22Rv1 (cell line): Measurements from ENCODE around the gene SYNPR.

ENCODE experiments used
- H3K27ac ChIP-seq: fragments of 450-650 bp; 2 replicates; pipeline ENCODE4 v1.5.1; 2017
- ZFX ChIP-seq: fragments of 450-650 bp; IDR thresholded peaks from 2 replicates; pipeline ENCODE4 v1.6.1; 2017; ENCODE audit warnings: antibody characterized with exemption, borderline replicate concordance
- TF ChIP-seq, protein P1 (sequence below): fragments of 450-650 bp; IDR thresholded peaks from 2 replicates; pipeline ENCODE4 v1.5.1; 2017; ENCODE audit warnings: mild to moderate bottlenecking

The SYNPR gene

DNA sequence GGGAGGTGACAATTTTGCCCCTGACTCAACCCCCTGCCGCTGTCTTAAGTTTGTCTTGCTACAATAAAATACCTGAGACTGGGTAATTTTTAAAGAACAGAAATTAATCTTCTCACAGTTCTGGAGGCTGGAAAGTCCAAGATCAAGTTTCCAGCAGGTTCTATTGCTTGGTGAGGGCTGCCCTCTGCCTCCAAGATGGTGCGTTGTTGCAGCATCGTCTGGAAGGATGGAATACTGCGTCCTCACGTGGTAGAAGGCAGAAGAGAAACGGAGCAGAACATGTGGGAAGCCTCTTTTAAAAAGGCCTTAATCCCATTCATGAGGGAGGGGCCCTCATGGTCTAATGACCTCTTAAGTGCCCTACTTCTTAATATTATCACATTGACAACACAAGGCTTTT, 287.1 kb downstream of the SYNPR start:
- no peak for TF ChIP-seq ZFX
- TF ChIP-seq, protein P1, sequence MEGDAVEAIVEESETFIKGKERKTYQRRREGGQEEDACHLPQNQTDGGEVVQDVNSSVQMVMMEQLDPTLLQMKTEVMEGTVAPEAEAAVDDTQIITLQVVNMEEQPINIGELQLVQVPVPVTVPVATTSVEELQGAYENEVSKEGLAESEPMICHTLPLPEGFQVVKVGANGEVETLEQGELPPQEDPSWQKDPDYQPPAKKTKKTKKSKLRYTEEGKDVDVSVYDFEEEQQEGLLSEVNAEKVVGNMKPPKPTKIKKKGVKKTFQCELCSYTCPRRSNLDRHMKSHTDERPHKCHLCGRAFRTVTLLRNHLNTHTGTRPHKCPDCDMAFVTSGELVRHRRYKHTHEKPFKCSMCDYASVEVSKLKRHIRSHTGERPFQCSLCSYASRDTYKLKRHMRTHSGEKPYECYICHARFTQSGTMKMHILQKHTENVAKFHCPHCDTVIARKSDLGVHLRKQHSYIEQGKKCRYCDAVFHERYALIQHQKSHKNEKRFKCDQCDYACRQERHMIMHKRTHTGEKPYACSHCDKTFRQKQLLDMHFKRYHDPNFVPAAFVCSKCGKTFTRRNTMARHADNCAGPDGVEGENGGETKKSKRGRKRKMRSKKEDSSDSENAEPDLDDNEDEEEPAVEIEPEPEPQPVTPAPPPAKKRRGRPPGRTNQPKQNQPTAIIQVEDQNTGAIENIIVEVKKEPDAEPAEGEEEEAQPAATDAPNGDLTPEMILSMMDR = no peak
- no peak overlapping the region for H3K27ac ChIP-seq

DNA sequence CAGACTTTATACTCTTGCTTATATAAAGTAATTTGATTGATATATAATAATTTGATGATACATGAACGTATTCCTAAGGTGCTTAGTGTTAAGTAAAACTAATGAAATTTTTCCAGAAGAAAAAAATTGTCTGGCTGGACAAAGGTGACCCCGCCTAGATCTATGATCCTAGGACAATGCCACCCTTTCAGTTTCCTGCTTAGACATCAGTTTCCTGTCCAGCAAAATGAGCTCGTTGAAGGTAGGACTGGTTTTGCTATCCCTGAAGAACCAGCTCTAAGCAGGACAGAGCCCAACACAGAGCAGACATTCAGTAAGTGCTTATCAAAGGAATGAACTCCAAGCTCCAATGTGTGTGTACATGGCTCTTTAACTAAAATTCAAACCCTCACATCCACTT, 293.6 kb downstream of the SYNPR start:
- H3K27ac ChIP-seq = no peak overlapping the region
- TF ChIP-seq, protein P1 = no peak
- TF ChIP-seq ZFX = no peak

DNA sequence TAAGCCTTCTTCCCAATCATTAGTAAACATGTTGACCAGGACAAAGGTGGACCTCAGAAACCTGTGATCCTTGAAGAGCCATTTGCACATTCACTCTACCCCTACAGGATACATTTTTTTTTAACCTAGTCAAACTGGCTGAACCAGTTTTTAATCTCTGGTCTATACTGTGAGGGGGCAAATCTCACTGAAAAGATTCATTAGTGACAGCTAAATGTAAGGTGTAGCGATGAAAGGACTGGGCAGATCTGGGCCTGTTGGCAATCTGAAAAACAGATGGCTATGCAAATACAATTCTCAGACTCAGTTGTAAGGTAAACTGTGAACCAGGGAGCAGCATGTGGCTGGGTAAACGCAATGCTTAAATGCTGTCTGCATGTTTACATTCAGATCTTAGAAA, 298.7 kb downstream of the SYNPR start:
- H3K27ac ChIP-seq = no peak overlapping the region
- TF ChIP-seq, protein P1 = no peak
- no peak for TF ChIP-seq ZFX

DNA sequence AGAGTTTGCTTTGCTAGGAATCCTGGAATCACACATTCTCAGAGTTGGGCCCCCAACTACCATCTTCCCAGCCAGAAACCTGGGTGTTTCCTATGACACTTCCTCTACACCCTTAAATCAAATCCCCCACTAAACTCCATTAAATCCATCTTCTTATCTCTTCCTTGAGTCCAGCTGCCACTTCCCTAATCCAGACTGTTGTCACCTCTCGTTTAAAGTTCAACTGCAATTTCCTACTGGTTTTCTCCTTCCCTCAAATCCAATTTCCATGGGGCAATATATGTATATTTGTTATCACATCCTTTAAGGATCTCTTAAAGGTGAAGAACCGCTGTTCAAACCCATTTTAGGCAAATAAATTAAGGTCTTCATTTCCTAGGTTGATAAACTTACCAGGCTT, 300.8 kb downstream of the SYNPR start:
- TF ChIP-seq ZFX = no peak
- TF ChIP-seq, protein P1 = no peak
- H3K27ac ChIP-seq = no peak overlapping the region

DNA sequence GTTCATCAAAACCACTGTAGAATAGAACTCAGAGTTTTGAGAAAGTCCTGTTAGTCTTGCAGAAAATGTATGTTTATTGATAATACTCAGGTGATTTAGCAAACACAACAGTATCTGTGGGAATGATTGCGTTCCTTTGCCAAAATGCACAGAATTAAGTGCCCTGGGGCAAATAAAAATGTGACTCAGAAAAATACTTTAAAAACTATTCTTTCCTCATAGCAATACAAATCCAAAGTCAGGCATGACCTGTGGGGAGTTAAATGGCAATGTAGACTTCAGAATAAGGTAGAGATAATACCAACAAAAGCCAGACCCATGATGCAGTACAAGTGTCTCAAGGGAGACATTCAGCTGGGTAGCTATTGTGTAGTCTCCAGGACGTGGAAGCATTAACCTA, 302.0 kb downstream of the SYNPR start:
- TF ChIP-seq, protein P1 = no peak
- TF ChIP-seq ZFX = no peak
- H3K27ac ChIP-seq = no peak overlapping the region

DNA sequence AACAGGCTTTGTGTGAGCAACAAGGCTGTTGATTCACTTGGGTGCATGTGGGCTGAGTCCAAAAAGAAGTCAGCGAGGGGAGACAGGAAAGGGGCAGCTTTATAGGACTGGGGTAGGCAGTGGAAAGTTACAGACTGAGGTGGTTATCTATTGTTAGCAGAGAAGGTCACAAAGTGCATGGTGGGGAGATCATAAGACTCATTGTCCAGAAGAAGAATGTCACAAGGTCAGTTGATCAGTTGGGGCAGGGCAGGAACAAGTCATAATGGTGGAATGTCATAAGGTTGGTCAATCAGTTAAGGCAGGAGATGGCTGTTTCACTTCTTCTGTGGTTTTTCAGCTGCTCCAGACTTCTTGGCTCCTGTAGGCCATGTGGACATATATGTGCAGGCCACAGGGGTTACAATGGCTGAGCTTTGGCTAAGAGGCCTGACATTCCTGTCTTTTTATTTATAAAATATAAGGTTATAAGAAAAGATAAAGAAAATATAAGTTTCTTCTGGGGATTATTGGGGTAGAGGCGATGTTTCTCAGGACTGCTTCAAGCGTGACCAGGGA, 304.9 kb downstream of the SYNPR start:
- H3K27ac ChIP-seq = no peak overlapping the region
- TF ChIP-seq, protein P1 = no peak
- no peak for TF ChIP-seq ZFX

DNA sequence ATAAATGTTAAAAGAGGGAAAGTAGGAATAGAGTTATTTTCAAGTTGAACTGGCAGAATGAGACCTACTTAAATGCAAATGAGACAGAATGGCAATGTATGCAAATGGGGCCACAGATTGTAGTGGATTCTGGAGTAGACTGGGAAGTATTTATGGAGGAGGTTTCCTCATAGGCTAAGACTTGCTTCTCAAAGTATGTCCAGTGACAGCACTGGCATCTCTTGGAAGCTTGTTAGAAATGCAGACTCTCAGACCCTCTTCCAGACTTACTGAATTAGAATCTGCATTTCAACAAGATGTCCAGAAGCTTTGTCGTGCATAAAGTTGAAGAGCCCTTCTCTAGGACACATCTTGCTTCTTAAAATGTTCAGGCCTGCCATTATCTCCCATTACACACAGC, 306.6 kb downstream of the SYNPR start:
- H3K27ac ChIP-seq = no peak overlapping the region
- TF ChIP-seq, protein P1 = no peak
- no peak for TF ChIP-seq ZFX
